ENCODE data around the gene JAGN1. TPM values are rescaled to one million over a fixed set of nuclear protein-coding genes. Genes with fewer than 3 reads are reported as not detected.
A peak's percentile ranks its signal among the peaks of the same experiment; 100 is the strongest.
"Not testable (repeated sequence)": the region's sequence is repeated elsewhere in the genome, so short reads cannot be mapped to it uniquely, and the experiment has no call there.

The JAGN1 gene
- total RNA-seq, 2 experiments from 2014 or later: 25.4 to 28.6 TPM

GRCh38 chr3:9876255-9876654, 14.2 kb upstream of the JAGN1 start:
- H3K27me3 Mint-ChIP-seq; H3K4me1 Mint-ChIP-seq; H3K36me3 Mint-ChIP-seq (ENCODE audit: low read depth); H3K27ac Mint-ChIP-seq; H3K4me3 Mint-ChIP-seq; CTCF ChIA-PET; H3K9me3 Mint-ChIP-seq; DNase-seq: not testable (repeated sequence)
- POLR2A ChIA-PET: interaction anchor here (1.7 kb wide), 1 partner anchor 14 kb away, joined by 7 read pairs; the partner anchor contains the start of gene JAGN1

GRCh38 chr3:9876991-9877390, 13.4 kb upstream of the JAGN1 start:
- Mint-ChIP-seq H3K27me3 (peaks cover 3% of the 10 kb centered on the region), H3K9me3 (no peaks in the 10 kb centered on the region), H3K36me3 (ENCODE audit: low read depth) (no peaks in the 10 kb centered on the region), H3K4me3 (no peak overlapping the region), H3K4me1 (no peaks in the 10 kb centered on the region), H3K27ac (no peak overlapping the region)
- ChIA-PET POLR2A (interaction anchor here (1.7 kb wide), 1 partner anchor 14 kb away, joined by 7 read pairs; the partner anchor contains the start of gene JAGN1), CTCF (no interaction called here)
- no peak for DNase-seq

- Mint-ChIP-seq H3K27me3 (peaks cover 3% of the 10 kb centered on the region), H3K9me3 (no peaks in the 10 kb centered on the region), H3K36me3 (ENCODE audit: low read depth) (no peaks in the 10 kb centered on the region), H3K4me3 (no peak overlapping the region), H3K27ac (no peak overlapping the region), H3K4me1 (no peaks in the 10 kb centered on the region)
- POLR2A ChIA-PET: no interaction called here
- DNase-seq: no peak
- CTCF ChIA-PET: no interaction called here
These were observed 11.7 kb upstream of the JAGN1 start for GRCh38 chr3:9878700-9879099.

- peaks cover 3% of the 10 kb centered on the region for H3K27me3 Mint-ChIP-seq
- H3K9me3 Mint-ChIP-seq: no peaks in the 10 kb centered on the region
- ChIA-PET POLR2A (interaction anchor here (0.9 to 1.0 kb wide), 2 partner anchors 11 to 22 kb away, joined by 3 to 5 read pairs; partner anchors contain the start of genes IL17RE and JAGN1), CTCF (no interaction called here)
- H3K27ac Mint-ChIP-seq: no peak within 1 kb of the TSS
- DNase-seq: no peak
- H3K4me3 Mint-ChIP-seq: no peak within 1 kb of the TSS
- H3K36me3 Mint-ChIP-seq (ENCODE audit: low read depth): no peaks in the 10 kb centered on the region
- no peaks in the 10 kb centered on the region for H3K4me1 Mint-ChIP-seq
These were observed 10.4 kb upstream of the JAGN1 start, which contains the start of gene CIDEC for GRCh38 chr3:9879830-9880549. CIDEC (minus strand) TSS chr3:9880253; CDS start chr3:9878486, 1,767 bp downstream.

- no peak overlapping the region for H3K27ac Mint-ChIP-seq
- H3K36me3 Mint-ChIP-seq (ENCODE audit: low read depth): no peaks in the 10 kb centered on the region
- POLR2A ChIA-PET: no interaction called here
- H3K4me3 Mint-ChIP-seq: no peak overlapping the region
- DNase-seq: no peak
- CTCF ChIA-PET: interaction anchor here (0.7 kb wide), 1 partner anchor 135 kb away, joined by 3 read pairs; no protein-coding TSS in a partner anchor
- H3K9me3 Mint-ChIP-seq: no peaks in the 10 kb centered on the region
- no peaks in the 10 kb centered on the region for H3K4me1 Mint-ChIP-seq
- peaks cover 3% of the 10 kb centered on the region for H3K27me3 Mint-ChIP-seq
These were observed 9.0 kb upstream of the JAGN1 start for GRCh38 chr3:9881441-9881840.

GRCh38 chr3:9883706-9884554, 6.5 kb upstream of the JAGN1 start:
- H3K4me1 Mint-ChIP-seq: no peaks in the 10 kb centered on the region
- no peaks in the 10 kb centered on the region for H3K36me3 Mint-ChIP-seq (ENCODE audit: low read depth)
- no peak overlapping the region for H3K27ac Mint-ChIP-seq
- no peak for DNase-seq
- ChIA-PET CTCF (interaction anchor here (0.7 to 2.2 kb wide), 2 partner anchors 49 to 147 kb away, joined by 3 to 9 read pairs; no protein-coding TSS in a partner anchor), POLR2A (interaction anchor here (0.6 to 1.3 kb wide), 2 partner anchors 10 to 176 kb away, joined by 3 read pairs; no protein-coding TSS in a partner anchor)
- no peaks in the 10 kb centered on the region for H3K27me3 Mint-ChIP-seq
- H3K9me3 Mint-ChIP-seq: no peaks in the 10 kb centered on the region
- H3K4me3 Mint-ChIP-seq: no peak overlapping the region

GRCh38 chr3:9884555-9885165, 5.8 kb upstream of the JAGN1 start:
- POLR2A ChIA-PET: interaction anchor here (0.6 kb wide), 1 partner anchor 177 kb away, joined by 3 read pairs; no protein-coding TSS in a partner anchor

GRCh38 chr3:9886328-9886727, 4.1 kb upstream of the JAGN1 start:
- H3K36me3 Mint-ChIP-seq (ENCODE audit: low read depth): peaks cover 6% of the 10 kb centered on the region
- H3K27me3 Mint-ChIP-seq: no peaks in the 10 kb centered on the region
- no peak overlapping the region for H3K27ac Mint-ChIP-seq
- POLR2A ChIA-PET: no interaction called here
- no peak overlapping the region for H3K4me3 Mint-ChIP-seq
- H3K4me1 Mint-ChIP-seq: peaks cover 8% of the 10 kb centered on the region
- no peak for DNase-seq
- H3K9me3 Mint-ChIP-seq: no peaks in the 10 kb centered on the region
- CTCF ChIA-PET: no interaction called here

More at GRCh38 chr3:9884555-9885165, 5.8 kb upstream of the JAGN1 start:
- Mint-ChIP-seq H3K27ac (no peak overlapping the region), H3K27me3 (no peaks in the 10 kb centered on the region), H3K36me3 (ENCODE audit: low read depth) (no peaks in the 10 kb centered on the region), H3K9me3 (no peaks in the 10 kb centered on the region), H3K4me1 (peaks cover under 1% of the 10 kb centered on the region), H3K4me3 (no peak overlapping the region)
- CTCF ChIA-PET: interaction anchor here (0.5 to 2.2 kb wide), 2 partner anchors 48 to 138 kb away, joined by 4 to 9 read pairs; no protein-coding TSS in a partner anchor
- no peak for DNase-seq

- peaks cover 9% of the 10 kb centered on the region for H3K36me3 Mint-ChIP-seq (ENCODE audit: low read depth)
- H3K4me3 Mint-ChIP-seq: no peak overlapping the region
- H3K27me3 Mint-ChIP-seq: no peaks in the 10 kb centered on the region
- H3K27ac Mint-ChIP-seq: no peak overlapping the region
- CTCF ChIA-PET: no interaction called here
- POLR2A ChIA-PET: no interaction called here
- peaks cover 14% of the 10 kb centered on the region for H3K4me1 Mint-ChIP-seq
- no peak for DNase-seq
- H3K9me3 Mint-ChIP-seq: no peaks in the 10 kb centered on the region
These were observed 2.9 kb upstream of the JAGN1 start for GRCh38 chr3:9887480-9887879.

- H3K27me3 Mint-ChIP-seq: no peaks in the 10 kb centered on the region
- H3K27ac Mint-ChIP-seq: no peak overlapping the region
- no peak overlapping the region for H3K4me3 Mint-ChIP-seq
- H3K9me3 Mint-ChIP-seq: no peaks in the 10 kb centered on the region
- no peak for DNase-seq
- peaks cover 22% of the 10 kb centered on the region for H3K4me1 Mint-ChIP-seq
- CTCF ChIA-PET: interaction anchor here (1.0 to 1.2 kb wide), 2 partner anchors 42 to 58 kb away, joined by 3 to 4 read pairs; no protein-coding TSS in a partner anchor
- peaks cover 19% of the 10 kb centered on the region for H3K36me3 Mint-ChIP-seq (ENCODE audit: low read depth)
- POLR2A ChIA-PET: interaction anchor here (3.5 kb wide), 1 partner anchor 24 kb away, joined by 27 read pairs; no protein-coding TSS in a partner anchor
These were observed 1.9 kb upstream of the JAGN1 start for GRCh38 chr3:9888540-9888939.

GRCh38 chr3:9889405-9889804, 1.0 kb upstream of the JAGN1 start:
- Mint-ChIP-seq H3K4me1 (peaks cover 30% of the 10 kb centered on the region), H3K9me3 (no peaks in the 10 kb centered on the region), H3K4me3 (no peak overlapping the region), H3K27me3 (no peaks in the 10 kb centered on the region), H3K27ac (no peak overlapping the region), H3K36me3 (ENCODE audit: low read depth) (peaks cover 26% of the 10 kb centered on the region)
- ChIA-PET POLR2A (interaction anchor here (0.8 to 3.5 kb wide), 7 partner anchors 12 to 97 kb away, joined by 3 to 54 read pairs (median 7); partner anchors contain the start of genes ARPC4, CRELD1 and IL17RE), CTCF (interaction anchor here (0.6 to 3.6 kb wide), 5 partner anchors 36 to 137 kb away, joined by 3 to 29 read pairs (median 3); partner anchors contain the start of genes CRELD1 and FANCD2)
- no peak for DNase-seq

GRCh38 chr3:9891072-9891622, 737 bp downstream of the JAGN1 start:
- no peak for DNase-seq
- Mint-ChIP-seq H3K4me1 (peaks cover 36% of the 10 kb centered on the region), H3K27ac (peak overlapping the region; percentile 92), H3K36me3 (ENCODE audit: low read depth) (peaks cover 32% of the 10 kb centered on the region), H3K9me3 (no peaks in the 10 kb centered on the region), H3K27me3 (no peaks in the 10 kb centered on the region), H3K4me3 (peak overlapping the region; percentile 99)
- CTCF ChIA-PET: interaction anchor here (0.6 to 3.6 kb wide), 14 partner anchors 11 to 430 kb away, joined by 3 to 29 read pairs (median 3); partner anchors contain the start of genes CRELD1, IL17RE, RPUSD3 and SEC13
- POLR2A ChIA-PET: interaction anchor here (0.9 to 3.5 kb wide), 23 partner anchors 11 to 494 kb away, joined by 3 to 54 read pairs (median 5); partner anchors contain the start of genes ARPC4, CIDEC, CRELD1 and IL17RE
